Adipocyte (in vitro differentiated cells): Measurements from ENCODE around the gene NOVA1.
A peak's percentile ranks its signal among the peaks of the same experiment; 100 is the strongest.

Source experiments
- DNase-seq: peaks from one replicate; pipeline ENCODE4 v3.0.0-alpha.2; 2015; ENCODE audit warnings: low read depth
- H3K27me3 ChIP-seq: replicated peaks from 2 replicates; pipeline ENCODE4 v1.7.0; 2013; ENCODE audit warnings: mild to moderate bottlenecking, low read length, moderate library complexity; ENCODE audit not compliant: control insufficient read depth, insufficient read depth
- H3K36me3 ChIP-seq: 2 replicates; pipeline ENCODE4 v1.7.0; 2013; ENCODE audit warnings: low read length, mild to moderate bottlenecking, moderate library complexity; ENCODE audit not compliant: control insufficient read depth, insufficient read depth, severe bottlenecking
- H3K4me1 ChIP-seq: 2 replicates; pipeline ENCODE4 v1.7.0; 2013; ENCODE audit warnings: mild to moderate bottlenecking, low read length, moderate library complexity; ENCODE audit not compliant: control insufficient read depth, insufficient read depth
- H3K4me3 ChIP-seq: 2 replicates; pipeline ENCODE4 v1.7.0; 2013; ENCODE audit warnings: mild to moderate bottlenecking, low read length, moderate library complexity
- H3K9ac ChIP-seq: 2 replicates; pipeline ENCODE4 v1.7.0; 2013; ENCODE audit warnings: mild to moderate bottlenecking, low read length, moderate library complexity
- H3K9me3 ChIP-seq: 2 replicates; pipeline ENCODE4 v1.7.0; 2013; ENCODE audit warnings: mild to moderate bottlenecking, low read length, moderate library complexity; ENCODE audit not compliant: control insufficient read depth

Gene NOVA1

GRCh38 chr14:26443654-26444053, 154.2 kb downstream of the NOVA1 start:
- Histone ChIP-seq H3K4me1 (no peaks in the 10 kb centered on the region), H3K27me3 (no peaks in the 10 kb centered on the region), H3K4me3 (no peak overlapping the region), H3K9ac (no peak overlapping the region), H3K36me3 (peaks cover 13% of the 10 kb centered on the region), H3K9me3 (no peaks in the 10 kb centered on the region)
- no peak for DNase-seq

- Histone ChIP-seq H3K27me3 (no peaks in the 10 kb centered on the region), H3K4me1 (peaks cover 11% of the 10 kb centered on the region), H3K4me3 (no peak overlapping the region), H3K9me3 (no peaks in the 10 kb centered on the region), H3K9ac (no peak overlapping the region), H3K36me3 (no peaks in the 10 kb centered on the region)
- no peak for DNase-seq
These were observed 168.6 kb downstream of the NOVA1 start for GRCh38 chr14:26429205-26429604.

GRCh38 chr14:26427097-26427496, 170.7 kb downstream of the NOVA1 start:
- DNase-seq: peak; percentile 0
- H3K9me3 ChIP-seq: no peaks in the 10 kb centered on the region
- no peaks in the 10 kb centered on the region for H3K36me3 ChIP-seq
- H3K27me3 ChIP-seq: no peaks in the 10 kb centered on the region
- H3K4me3 ChIP-seq: peak overlapping the region; percentile 15
- no peak overlapping the region for H3K9ac ChIP-seq
- H3K4me1 ChIP-seq: peaks cover 11% of the 10 kb centered on the region

- no peak for DNase-seq
- Histone ChIP-seq H3K9me3 (no peaks in the 10 kb centered on the region), H3K36me3 (no peaks in the 10 kb centered on the region), H3K4me1 (peaks cover 11% of the 10 kb centered on the region), H3K4me3 (no peak overlapping the region), H3K27me3 (no peaks in the 10 kb centered on the region), H3K9ac (no peak overlapping the region)
These were observed 173.3 kb downstream of the NOVA1 start for GRCh38 chr14:26424537-26424936.

- H3K9ac ChIP-seq: peak overlapping the region; percentile 52
These were observed 182.2 kb downstream of the NOVA1 start for GRCh38 chr14:26415618-26416123.

GRCh38 chr14:26414926-26415325, 182.9 kb downstream of the NOVA1 start:
- H3K27me3 ChIP-seq: no peaks in the 10 kb centered on the region
- H3K9me3 ChIP-seq: no peaks in the 10 kb centered on the region
- no peak overlapping the region for H3K9ac ChIP-seq
- DNase-seq: no peak
- no peaks in the 10 kb centered on the region for H3K36me3 ChIP-seq
- H3K4me1 ChIP-seq: peaks cover 20% of the 10 kb centered on the region
- H3K4me3 ChIP-seq: peak overlapping the region; percentile 62

More at GRCh38 chr14:26415618-26416123, 182.2 kb downstream of the NOVA1 start:
- Histone ChIP-seq H3K9me3 (no peaks in the 10 kb centered on the region), H3K4me3 (peak overlapping the region; percentile 62), H3K4me1 (peaks cover 20% of the 10 kb centered on the region), H3K36me3 (no peaks in the 10 kb centered on the region), H3K27me3 (no peaks in the 10 kb centered on the region)
- no peak for DNase-seq

- H3K4me1 ChIP-seq: peaks cover 20% of the 10 kb centered on the region
- no peak overlapping the region for H3K9ac ChIP-seq
- H3K27me3 ChIP-seq: no peaks in the 10 kb centered on the region
- H3K36me3 ChIP-seq: no peaks in the 10 kb centered on the region
- H3K4me3 ChIP-seq: no peak overlapping the region
- DNase-seq: no peak
- H3K9me3 ChIP-seq: no peaks in the 10 kb centered on the region
These were observed 183.7 kb downstream of the NOVA1 start for GRCh38 chr14:26414103-26414502.

DNA sequence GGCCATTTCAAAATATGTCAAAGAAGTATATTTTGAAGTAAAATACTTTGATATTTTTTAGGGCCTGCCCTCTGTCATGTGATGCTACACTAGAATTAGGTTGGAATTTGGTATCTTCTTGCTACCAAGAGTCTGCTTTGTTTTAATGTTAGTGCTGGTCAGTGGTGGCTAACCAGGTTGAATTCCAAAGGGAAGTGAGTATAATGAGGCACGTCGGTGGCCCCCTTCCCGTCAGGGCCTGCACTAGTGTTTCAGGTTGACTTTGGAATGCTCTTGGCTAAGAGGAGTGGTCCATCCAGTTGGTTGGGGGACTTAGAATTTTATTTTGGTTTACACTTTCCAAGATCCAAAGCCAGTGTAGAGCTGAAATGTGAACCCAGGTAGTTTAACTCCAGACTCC, 185.4 kb downstream of the NOVA1 start:
- Histone ChIP-seq H3K4me3 (no peak overlapping the region), H3K9me3 (no peaks in the 10 kb centered on the region), H3K4me1 (peaks cover 20% of the 10 kb centered on the region), H3K27me3 (no peaks in the 10 kb centered on the region), H3K9ac (no peak overlapping the region), H3K36me3 (no peaks in the 10 kb centered on the region)
- DNase-seq: no peak

DNA sequence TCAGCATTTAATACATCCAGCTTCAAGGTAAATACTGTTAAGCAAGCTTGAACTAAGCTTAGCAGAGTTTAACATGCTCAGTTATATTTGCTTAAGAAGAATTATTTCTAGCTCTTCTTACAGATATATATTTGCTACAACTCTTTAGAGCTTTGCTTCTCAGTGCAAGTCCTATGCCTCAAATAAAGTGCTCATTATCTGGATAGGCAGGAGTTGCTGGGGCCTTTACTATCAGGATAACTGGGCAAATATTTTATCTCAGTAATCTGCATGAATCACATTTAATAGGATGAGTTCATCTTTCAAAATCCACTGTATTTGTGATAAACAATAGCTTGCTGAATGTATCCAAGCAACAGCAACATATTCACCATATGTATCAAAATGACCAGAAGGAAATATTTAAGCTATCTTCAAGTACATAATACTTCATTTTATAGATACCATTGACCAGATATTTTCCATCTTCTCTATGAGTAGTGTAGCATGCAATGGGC, 187.6 kb downstream of the NOVA1 start:
- Histone ChIP-seq H3K9ac (no peak overlapping the region), H3K36me3 (no peaks in the 10 kb centered on the region), H3K27me3 (no peaks in the 10 kb centered on the region), H3K4me3 (no peak overlapping the region), H3K9me3 (no peaks in the 10 kb centered on the region), H3K4me1 (peaks cover 6% of the 10 kb centered on the region)
- no peak for DNase-seq

- no peak for DNase-seq
- Histone ChIP-seq H3K27me3 (no peaks in the 10 kb centered on the region), H3K9ac (no peak overlapping the region), H3K9me3 (no peaks in the 10 kb centered on the region), H3K36me3 (no peaks in the 10 kb centered on the region), H3K4me3 (no peak overlapping the region), H3K4me1 (peaks cover 3% of the 10 kb centered on the region)
These were observed 192.9 kb downstream of the NOVA1 start for GRCh38 chr14:26404927-26405326.

DNA sequence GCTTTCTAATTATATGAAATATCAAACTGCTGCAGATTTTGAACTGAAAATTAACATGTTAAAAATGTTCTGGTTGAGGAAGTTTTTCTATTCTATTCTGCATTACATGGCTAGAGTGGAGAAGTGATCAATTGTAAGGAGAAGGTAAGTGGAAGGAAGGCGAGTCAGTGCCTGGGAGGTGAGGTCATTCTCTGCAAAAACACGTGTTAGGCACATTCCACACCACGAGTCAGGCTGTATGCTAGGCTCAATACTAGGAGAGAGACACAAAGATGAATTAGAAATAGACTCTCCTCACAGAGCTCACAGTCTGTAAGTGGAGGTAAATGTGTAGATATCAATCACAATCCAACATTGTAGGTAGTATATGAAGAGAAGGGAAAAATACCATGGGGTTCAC, 194.1 kb downstream of the NOVA1 start:
- H3K27me3 ChIP-seq: no peaks in the 10 kb centered on the region
- H3K9ac ChIP-seq: no peak overlapping the region
- H3K9me3 ChIP-seq: no peaks in the 10 kb centered on the region
- no peak for DNase-seq
- no peaks in the 10 kb centered on the region for H3K36me3 ChIP-seq
- H3K4me1 ChIP-seq: peaks cover 3% of the 10 kb centered on the region
- no peak overlapping the region for H3K4me3 ChIP-seq

- H3K4me3 ChIP-seq: no peak overlapping the region
These were observed 195.7 kb downstream of the NOVA1 start for GRCh38 chr14:26402126-26402525.

More at GRCh38 chr14:26402126-26402525, 195.7 kb downstream of the NOVA1 start:
- no peaks in the 10 kb centered on the region for H3K27me3 ChIP-seq
- H3K9ac ChIP-seq: no peak overlapping the region
- no peaks in the 10 kb centered on the region for H3K36me3 ChIP-seq
- H3K9me3 ChIP-seq: no peaks in the 10 kb centered on the region
- no peak for DNase-seq
- H3K4me1 ChIP-seq: peaks cover 7% of the 10 kb centered on the region
